HepG2 (cell line): ENCODE results near the gene MYL4. TPM values are rescaled to one million over a fixed set of nuclear protein-coding genes. Genes with fewer than 3 reads are reported as not detected.

Experiments
- ATAC-seq: fragments of 200-7000 bp; cut with Tn5 transposase; 3 replicates; pipeline ENCODE4 v1.9.1; 2020; ENCODE audit warnings: mild to moderate bottlenecking, moderate library complexity
- BruUV-seq: library from RNA; stranded (reverse); fragments of 400-500 nt; replicated peaks from 2 replicates; lab custom pipeline; 2021; lab: Mats Ljungman, UMichigan
- CTCF ChIA-PET: fragments of 300-600 bp; formaldehyde crosslinking; extraction: SDS; loops from one replicate; lab custom pipeline; 2021; ENCODE audit warnings: low total read pairs, inconsistent platforms, low intra/inter-chr PET ratio; lab: Yijun Ruan, JAX
- POLR2A ChIA-PET: fragments of 350-600 bp; sonication (Branson Sonifier 250); formaldehyde crosslinking; loops from one replicate; lab custom pipeline; 2020; ENCODE audit warnings: antibody characterized with exemption, inconsistent platforms; lab: Yijun Ruan, JAX
- DNase-seq: peaks from one replicate; pipeline ENCODE4 v3.0.0-alpha.2; 2015; ENCODE audit warnings: low spot score
- FAIRE-seq: peaks from 3 replicates; lab custom pipeline; 2011; peaks lifted over from hg19 to GRCh38; lab: Jason Lieb, UNC
- H2AFZ ChIP-seq: one replicate; pipeline ENCODE4 v1.6.1; 2011; ENCODE audit warnings: low read length, inconsistent platforms
- H3K27ac ChIP-seq: fragments of 300-600 bp; 3 replicates; pipeline ENCODE4 v1.8.0; 2011; ENCODE audit warnings: mixed run types, mild to moderate bottlenecking, mixed read lengths, low read length, inconsistent platforms; ENCODE audit not compliant: insufficient read depth; ENCODE audit errors: extremely low read length
- H3K27me3 ChIP-seq, 2 experiments: fragments of 200-600 bp in 1 of 2; 2 replicates in 1 of 2; 3 replicates in 1 of 2; pipeline versions ENCODE4 v1.6.0 to v1.8.0; 2011; ENCODE audit warnings: low read length in 2 of 2, mild to moderate bottlenecking in 2 of 2, moderate library complexity in 2 of 2, inconsistent platforms in 1 of 2; ENCODE audit not compliant: insufficient read depth in 2 of 2, control insufficient read depth in 1 of 2
- H3K36me3 ChIP-seq, 2 experiments: fragments of 200-600 bp in 1 of 2; replicated peaks in 1 of 2; 2 replicates in 1 of 2; 3 replicates in 1 of 2; pipeline versions ENCODE4 v1.5.1 to v1.8.0; 2011; ENCODE audit warnings: low read length in 2 of 2, inconsistent platforms in 1 of 2; ENCODE audit not compliant: insufficient read depth in 2 of 2, control insufficient read depth in 1 of 2
- H3K4me1 ChIP-seq: 2 replicates; pipeline ENCODE4 v1.5.1; 2012; ENCODE audit warnings: low read length, inconsistent platforms; ENCODE audit not compliant: insufficient read depth
- H3K4me2 ChIP-seq: 2 replicates; pipeline ENCODE4 v1.6.0; 2011; ENCODE audit warnings: low read depth, low read length, inconsistent platforms
- H3K4me3 ChIP-seq, 3 experiments: fragments of 200-600 bp in 1 of 3; sonication (generic), shearing (Covaris generic) in 1 of 3; replicated peaks in 1 of 3; 2 replicates each; pipeline ENCODE4 v1.5.1; 2011 to 2016; ENCODE audit warnings: low read length in 3 of 3, inconsistent platforms in 2 of 3, low read depth in 2 of 3, mild to moderate bottlenecking in 2 of 3, control low read depth in 1 of 3, mixed read lengths in 1 of 3; ENCODE audit not compliant: insufficient read depth in 1 of 3
- H3K79me2 ChIP-seq: one replicate; pipeline ENCODE4 v1.6.1; 2011; ENCODE audit warnings: low read length, inconsistent platforms; ENCODE audit not compliant: insufficient read depth
- H3K9ac ChIP-seq: 2 replicates; pipeline ENCODE4 v1.6.0; 2011; ENCODE audit warnings: mild to moderate bottlenecking, low read depth, low read length, inconsistent platforms; ENCODE audit not compliant: insufficient read depth
- H3K9me3 ChIP-seq: 2 replicates; pipeline ENCODE4 v1.5.1; 2012; ENCODE audit warnings: mild to moderate bottlenecking, low read length
- H4K20me1 ChIP-seq: 2 replicates; pipeline ENCODE4 v1.6.0; 2011; ENCODE audit warnings: inconsistent platforms, mild to moderate bottlenecking, low read length, moderate library complexity; ENCODE audit not compliant: insufficient read depth
- BORCS8-MEF2B ChIP-seq: sonication (generic); formaldehyde crosslinking; IDR thresholded peaks from 2 replicates; pipeline ENCODE4 v1.8.0; 2022; ENCODE audit warnings: mild to moderate bottlenecking, missing genetic modification reagents
- SMAD1 ChIP-seq: sonication (generic); formaldehyde crosslinking; IDR thresholded peaks from 2 replicates; pipeline ENCODE4 v1.4.0; 2020; ENCODE audit warnings: missing genetic modification reagents, low read depth, mild to moderate bottlenecking, borderline replicate concordance
- SMAD3 ChIP-seq: sonication (generic); formaldehyde crosslinking; IDR thresholded peaks from 2 replicates; pipeline ENCODE4 v1.4.0; 2020; ENCODE audit warnings: missing genetic modification reagents
- ZNF18 ChIP-seq: sonication (generic); formaldehyde crosslinking; IDR thresholded peaks from 2 replicates; pipeline ENCODE4 v1.8.0; 2022; ENCODE audit warnings: mild to moderate bottlenecking, missing genetic modification reagents; ENCODE audit not compliant: insufficient replicate concordance
- ZNF605 ChIP-seq: sonication (generic); formaldehyde crosslinking; IDR thresholded peaks from 2 replicates; pipeline ENCODE4 v1.8.0; 2022; ENCODE audit warnings: mild to moderate bottlenecking, missing genetic modification reagents
- WGBS: methylation state at CpG from one replicate; pipeline ENCODE4 v1.1.6; 2017; ENCODE audit warnings: low lambda C conversion rate; 5-methylcytosine and 5-hydroxymethylcytosine counted together
- in situ Hi-C: cut with HindIII; loops from 2 replicates; pipeline ENCODE4 v1.10.0; 2017; ENCODE audit warnings: low pct_unique_long_range_greater_than_20kb; ENCODE audit not compliant: extremely low pct_ligation_motif_present
- intact Hi-C: fragments of 100-400 bp; cut with micrococcal nuclease; formaldehyde crosslinking; loops from one replicate; pipeline ENCODE4 v1.10.0; 2022; ENCODE audit not compliant: unreplicated experiment
- polyA plus RNA-seq, 8 experiments: library from polyadenylated mRNA; depleted of rRNA in 3 of 8; stranded (reverse) in 7 of 8; unstranded in 1 of 8; fragments of >200 nt; fragmentation: Illumina TruSeq in 4 of 8; extraction: Trizol in 4 of 8; gene quantifications; 2 replicates each; pipeline versions ENCODE4 v1.2.1 to v1.2.3, GENCODE V29; 2011 to 2016; ENCODE audit warnings: low read depth in 4 of 8, missing spikeins in 1 of 8, mixed read lengths in 1 of 8; ENCODE audit not compliant: insufficient read depth in 1 of 8
- total RNA-seq, 5 experiments: library from RNA; depleted of rRNA; stranded (reverse); fragments of >200 nt; fragmentation: Illumina TruSeq; extraction: Trizol; gene quantifications; 2 replicates each; pipeline ENCODE4 v1.2.3, GENCODE V29; 2016; ENCODE audit warnings: low read depth in 1 of 5

Gene MYL4
- total and polyA plus RNA-seq, 2 of the 13 experiments (the other 11 are each of a cell fraction or from before 2014, with no cell fraction given) = not detected

- CTCF ChIA-PET = interaction anchor here (1.4 kb wide), 1 partner anchor 63 kb away, joined by 3 read pairs; no protein-coding TSS in a partner anchor
- peak overlapping the region; percentile 19 for H3K27ac ChIP-seq
- in situ Hi-C loops = no loop called here
- BruUV-seq = TSS peak; percentile 73
- H2AFZ ChIP-seq = peak overlapping the region; percentile 35
- H3K36me3 ChIP-seq = no peaks in the 10 kb centered on the region
- intact Hi-C loops = loop anchor here (2.0 kb wide), 1 partner anchor 42 kb away; no protein-coding TSS in a partner anchor
- H3K79me2 ChIP-seq = no peaks in the 10 kb centered on the region
- H3K4me3 ChIP-seq = peak overlapping the region in 1 of 3 experiments; percentile 79; a peak in 3 of 6 replicates
- H3K4me2 ChIP-seq = peak overlapping the region; percentile 86
- POLR2A ChIA-PET = interaction anchor here (1.1 to 1.6 kb wide), 2 partner anchors 13 to 39 kb away, joined by 4 to 5 read pairs; no protein-coding TSS in a partner anchor
- ATAC-seq (peak; percentile 17), FAIRE-seq (no peak), DNase-seq (no peak)
- peaks cover 30% of the 10 kb centered on the region for H3K4me1 ChIP-seq
- no peaks in the 10 kb centered on the region for H3K9me3 ChIP-seq
- no peak overlapping the region for H3K9ac ChIP-seq
- peaks cover 0 to 13% of the 10 kb centered on the region in 2 experiments; a peak in 4 of 5 replicates for H3K27me3 ChIP-seq
- TF ChIP-seq SMAD1 (CRISPR knock-in tag) = no peak
- TF ChIP-seq ZNF605 (CRISPR knock-in tag) = 0 out of 2 replicates have a peak, but pooled peaks have one; percentile 17
- no peak for TF ChIP-seq SMAD3
- TF ChIP-seq BORCS8-MEF2B (CRISPR knock-in tag) = no peak
- no peak for TF ChIP-seq ZNF18 (CRISPR knock-in tag)
- H4K20me1 ChIP-seq = no peaks in the 10 kb centered on the region
- 70% methylated on average over 10 of the region's 10 CpGs for WGBS
Observed at GRCh38 chr17:47252766-47253512, 43.8 kb downstream of the MYL4 start.
